ENCODE measurements around the gene HELB.

HELB gene

GRCh38 chr12:66269142-66269541 lies 33.2 kb upstream of the HELB start (continued):
- no peak for TF ChIP-seq ZNF10 (tag by site-specific recombination; IDR thresholded peaks at IDR 0.05)
- no peak for TF ChIP-seq ZNF292 (tag by site-specific recombination; IDR thresholded peaks at IDR 0.05; ENCODE audit: borderline replicate concordance, low read depth)
- no peak for TF ChIP-seq ZSCAN5A (tag by site-specific recombination; IDR thresholded peaks at IDR 0.05)
- no peak for TF ChIP-seq SALL2 (tag by site-specific recombination; IDR thresholded peaks at IDR 0.05; ENCODE audit: borderline replicate concordance)

GRCh38 chr12:66269757-66270383 lies 32.4 kb upstream of the HELB start:
- Histone ChIP-seq H3K36me3 (ENCODE audit: control insufficient read depth in 2 of 2, insufficient read depth in 1 of 2, low read length in 2 of 2) (no peaks in the 10 kb centered on the region), H3K9me3 (ENCODE audit: control insufficient read depth, insufficient read depth, low read depth, low read length) (no peaks in the 10 kb centered on the region), H3K4me1 (ENCODE audit: control insufficient read depth, insufficient read depth, low read length) (no peaks in the 10 kb centered on the region), H3K27ac (ENCODE audit: extremely low read depth, low read depth, low read length) (no peak overlapping the region), H3K4me3 (ENCODE audit: low read depth, low read length) (no peak overlapping the region)
- POLR2A ChIA-PET, result interaction anchor here (0.9 kb wide), 1 partner anchor 100 kb away, joined by 3 read pairs; the partner anchor contains the start of gene TMBIM4
- CTCF ChIA-PET, result interaction anchor here (0.5 to 2.9 kb wide), 20 partner anchors 9 to 778 kb away, joined by 3 to 20 read pairs (median 4); partner anchors contain the start of gene HELB
- TF ChIP-seq ZNF623 (tag by site-specific recombination; IDR thresholded peaks at IDR 0.05), result no peak
- TF ChIP-seq ZNF426 (tag by site-specific recombination; IDR thresholded peaks at IDR 0.05), result no peak
- TF ChIP-seq ZNF335 (tag by site-specific recombination; conservative IDR thresholded peaks at IDR 0.05), result no peak
- no peak for TF ChIP-seq YY2 (tag by site-specific recombination; IDR thresholded peaks at IDR 0.05)
- no peak for TF ChIP-seq ZNF121 (tag by site-specific recombination; IDR thresholded peaks at IDR 0.05)
- TF ChIP-seq ZNF561 (tag by site-specific recombination; IDR thresholded peaks at IDR 0.05; ENCODE audit: borderline replicate concordance), result no peak
- no peak for TF ChIP-seq ZNF513 (tag by site-specific recombination; IDR thresholded peaks at IDR 0.05)
- no peak for TF ChIP-seq ZNF221 (tag by site-specific recombination; IDR thresholded peaks at IDR 0.05; ENCODE audit: borderline replicate concordance)
- no peak for TF ChIP-seq PRDM2 (tag by site-specific recombination; IDR thresholded peaks at IDR 0.05; ENCODE audit: borderline replicate concordance)
- TF ChIP-seq SCRT2 (tag by site-specific recombination; IDR thresholded peaks at IDR 0.05), result peak; percentile 85
- peak; percentile 66 for TF ChIP-seq ZBTB17 (tag by site-specific recombination; IDR thresholded peaks at IDR 0.05)
- no peak for TF ChIP-seq ZNF239 (tag by site-specific recombination; IDR thresholded peaks at IDR 0.05)
- no peak for TF ChIP-seq ZNF529 (tag by site-specific recombination; IDR thresholded peaks at IDR 0.05; ENCODE audit: insufficient replicate concordance)
- TF ChIP-seq ZNF654 (tag by site-specific recombination; IDR thresholded peaks at IDR 0.05; ENCODE audit: low read depth), result peak; percentile 72
- no peak for TF ChIP-seq MYNN (tag by site-specific recombination; IDR thresholded peaks at IDR 0.05; ENCODE audit: borderline replicate concordance)
- no peak for TF ChIP-seq ZNF473 (tag by site-specific recombination; IDR thresholded peaks at IDR 0.05)
- no peak for TF ChIP-seq ZIC2 (tag by site-specific recombination; IDR thresholded peaks at IDR 0.05)
- no peak for TF ChIP-seq ZNF571 (tag by site-specific recombination; IDR thresholded peaks at IDR 0.05)
- TF ChIP-seq ZNF223 (tag by site-specific recombination; IDR thresholded peaks at IDR 0.05), result no peak
- TF ChIP-seq TCF7L2 (IDR thresholded peaks at IDR 0.05; ENCODE audit: borderline replicate concordance, low read depth, low read length), result no peak
- TF ChIP-seq ZNF629 (tag by site-specific recombination; IDR thresholded peaks at IDR 0.05), result no peak
- TF ChIP-seq PRDM6 (tag by site-specific recombination; IDR thresholded peaks at IDR 0.05), result peak; percentile 55
- no peak for TF ChIP-seq ZNF416 (tag by site-specific recombination; IDR thresholded peaks at IDR 0.05)
